Measurements from ENCODE around the gene WNT8B. TPM values are rescaled to one million over a fixed set of nuclear protein-coding genes. Genes with fewer than 3 reads are reported as not detected.

Gene WNT8B
- total RNA-seq, 2 experiments from 2014 or later: 0.41 TPM; not detected in 1

- Mint-ChIP-seq H3K27me3 (peaks cover 14% of the 10 kb centered on the region), H3K4me1 (no peaks in the 10 kb centered on the region), H3K27ac (no peak overlapping the region), H3K36me3 (no peaks in the 10 kb centered on the region), H3K9me3 (ENCODE audit: low read depth) (no peaks in the 10 kb centered on the region), H3K4me3 (no peak overlapping the region)
- DNase-seq (no peak), ATAC-seq (no peak)
- CTCF ChIA-PET: interaction anchor here (1.0 to 1.4 kb wide), 3 partner anchors 13 to 40 kb away, joined by 3 read pairs; no protein-coding TSS in a partner anchor
These were observed 6.2 kb downstream of the WNT8B start for GRCh38 chr10:100468978-100469377.

- H3K4me1 Mint-ChIP-seq: no peaks in the 10 kb centered on the region
- DNase-seq: no peak
- no peaks in the 10 kb centered on the region for H3K9me3 Mint-ChIP-seq (ENCODE audit: low read depth)
- H3K4me3 Mint-ChIP-seq: no peak overlapping the region
- H3K27ac Mint-ChIP-seq: no peak overlapping the region
- peaks cover 14% of the 10 kb centered on the region for H3K27me3 Mint-ChIP-seq
- ATAC-seq: no peak
- H3K36me3 Mint-ChIP-seq: no peaks in the 10 kb centered on the region
- CTCF ChIA-PET: interaction anchor here (1.1 kb wide), 1 partner anchor 12 kb away, joined by 3 read pairs; no protein-coding TSS in a partner anchor
These were observed 6.9 kb downstream of the WNT8B start for GRCh38 chr10:100469756-100470155.

GRCh38 chr10:100470367-100470766, 7.6 kb downstream of the WNT8B start:
- no peaks in the 10 kb centered on the region for H3K36me3 Mint-ChIP-seq
- CTCF ChIA-PET: interaction anchor here (1.1 kb wide), 1 partner anchor 12 kb away, joined by 3 read pairs; no protein-coding TSS in a partner anchor
- DNase-seq: no peak
- peaks cover 14% of the 10 kb centered on the region for H3K27me3 Mint-ChIP-seq
- ATAC-seq: no peak
- H3K4me3 Mint-ChIP-seq: no peak overlapping the region
- H3K4me1 Mint-ChIP-seq: no peaks in the 10 kb centered on the region
- no peaks in the 10 kb centered on the region for H3K9me3 Mint-ChIP-seq (ENCODE audit: low read depth)
- H3K27ac Mint-ChIP-seq: no peak overlapping the region

- DNase-seq (no peak), ATAC-seq (no peak)
- peaks cover 1% of the 10 kb centered on the region for H3K36me3 Mint-ChIP-seq
- peaks cover 29% of the 10 kb centered on the region for H3K27me3 Mint-ChIP-seq
- no peaks in the 10 kb centered on the region for H3K9me3 Mint-ChIP-seq (ENCODE audit: low read depth)
- CTCF ChIA-PET: no interaction called here
- H3K27ac Mint-ChIP-seq: no peak overlapping the region
- peaks cover 14% of the 10 kb centered on the region for H3K4me1 Mint-ChIP-seq
- no peak overlapping the region for H3K4me3 Mint-ChIP-seq
These were observed 15.2 kb downstream of the WNT8B start for GRCh38 chr10:100477970-100478369.

- Mint-ChIP-seq H3K27me3 (peaks cover 29% of the 10 kb centered on the region), H3K9me3 (ENCODE audit: low read depth) (no peaks in the 10 kb centered on the region), H3K36me3 (peaks cover 1% of the 10 kb centered on the region), H3K27ac (no peak overlapping the region), H3K4me3 (no peak overlapping the region), H3K4me1 (peaks cover 22% of the 10 kb centered on the region)
- ATAC-seq (no peak), DNase-seq (no peak)
- CTCF ChIA-PET: interaction anchor here (10.3 kb wide), 1 partner anchor 34 kb away, joined by 363 read pairs; the partner anchor contains the start of gene SEC31B
These were observed 16.2 kb downstream of the WNT8B start for GRCh38 chr10:100479037-100479436.

- H3K27me3 Mint-ChIP-seq: peaks cover 29% of the 10 kb centered on the region
These were observed 17.2 kb downstream of the WNT8B start for GRCh38 chr10:100480002-100480401.

GRCh38 chr10:100481462-100482081, 18.8 kb downstream of the WNT8B start:
- CTCF ChIA-PET: interaction anchor here (0.6 to 10.3 kb wide), 24 partner anchors 8 to 149 kb away, joined by 3 to 363 read pairs (median 6); partner anchors contain the start of genes HIF1AN and SEC31B
- no peaks in the 10 kb centered on the region for H3K9me3 Mint-ChIP-seq (ENCODE audit: low read depth)
- H3K4me3 Mint-ChIP-seq: peak overlapping the region; percentile 74
- peak; percentile 94 for DNase-seq
- peaks cover 22% of the 10 kb centered on the region for H3K4me1 Mint-ChIP-seq
- H3K27ac Mint-ChIP-seq: no peak overlapping the region
- H3K27me3 Mint-ChIP-seq: peaks cover 29% of the 10 kb centered on the region
- peaks cover 1% of the 10 kb centered on the region for H3K36me3 Mint-ChIP-seq
- ATAC-seq: peak; percentile 94

More at GRCh38 chr10:100480002-100480401, 17.2 kb downstream of the WNT8B start:
- Mint-ChIP-seq H3K36me3 (peaks cover 1% of the 10 kb centered on the region), H3K9me3 (ENCODE audit: low read depth) (no peaks in the 10 kb centered on the region), H3K27ac (no peak overlapping the region), H3K4me1 (peaks cover 22% of the 10 kb centered on the region), H3K4me3 (no peak overlapping the region)
- CTCF ChIA-PET: interaction anchor here (3.4 to 10.3 kb wide), 3 partner anchors 17 to 46 kb away, joined by 33 to 363 read pairs (median 179); partner anchors contain the start of gene SEC31B
- no peak for ATAC-seq
- no peak for DNase-seq

- H3K27me3 Mint-ChIP-seq: peaks cover 29% of the 10 kb centered on the region
- peaks cover 5% of the 10 kb centered on the region for H3K36me3 Mint-ChIP-seq
- peak; percentile 79 for DNase-seq
- H3K27ac Mint-ChIP-seq: peak overlapping the region; percentile 52
- CTCF ChIA-PET: interaction anchor here (0.6 to 10.3 kb wide), 31 partner anchors 9 to 202 kb away, joined by 3 to 363 read pairs (median 4); partner anchors contain the start of genes HIF1AN, SCD and SEC31B
- H3K9me3 Mint-ChIP-seq (ENCODE audit: low read depth): no peaks in the 10 kb centered on the region
- peak overlapping the region; percentile 74 for H3K4me3 Mint-ChIP-seq
- H3K4me1 Mint-ChIP-seq: peaks cover 22% of the 10 kb centered on the region
- peak; percentile 76 for ATAC-seq
These were observed 19.5 kb downstream of the WNT8B start for GRCh38 chr10:100482181-100482833.

GRCh38 chr10:100482834-100483185, 20.0 kb downstream of the WNT8B start:
- Mint-ChIP-seq H3K4me1 (peaks cover 22% of the 10 kb centered on the region), H3K36me3 (peaks cover 6% of the 10 kb centered on the region), H3K27ac (no peak overlapping the region), H3K27me3 (peaks cover 29% of the 10 kb centered on the region), H3K9me3 (ENCODE audit: low read depth) (no peaks in the 10 kb centered on the region), H3K4me3 (peak overlapping the region; percentile 74)
- CTCF ChIA-PET: interaction anchor here (0.8 to 10.3 kb wide), 26 partner anchors 9 to 202 kb away, joined by 3 to 363 read pairs (median 6); partner anchors contain the start of genes HIF1AN, SCD and SEC31B
- ATAC-seq: no peak
- DNase-seq: no peak

- DNase-seq (no peak), ATAC-seq (no peak)
- CTCF ChIA-PET: interaction anchor here (1.1 to 10.3 kb wide), 4 partner anchors 13 to 157 kb away, joined by 3 to 363 read pairs (median 92); partner anchors contain the start of gene SEC31B
- H3K9me3 Mint-ChIP-seq (ENCODE audit: low read depth): no peaks in the 10 kb centered on the region
- H3K4me3 Mint-ChIP-seq: no peak overlapping the region
- peaks cover 19% of the 10 kb centered on the region for H3K27me3 Mint-ChIP-seq
- no peak overlapping the region for H3K27ac Mint-ChIP-seq
- peaks cover 9% of the 10 kb centered on the region for H3K36me3 Mint-ChIP-seq
- peaks cover 22% of the 10 kb centered on the region for H3K4me1 Mint-ChIP-seq
These were observed 21.3 kb downstream of the WNT8B start for GRCh38 chr10:100483876-100484666.

- no peak for DNase-seq
- H3K4me1 Mint-ChIP-seq: peaks cover 22% of the 10 kb centered on the region
- CTCF ChIA-PET: interaction anchor here (10.0 to 10.3 kb wide), 2 partner anchors 11 to 27 kb away, joined by 179 to 363 read pairs; partner anchors contain the start of gene SEC31B
- peaks cover 8% of the 10 kb centered on the region for H3K27me3 Mint-ChIP-seq
- H3K9me3 Mint-ChIP-seq (ENCODE audit: low read depth): no peaks in the 10 kb centered on the region
- H3K36me3 Mint-ChIP-seq: peaks cover 18% of the 10 kb centered on the region
- no peak overlapping the region for H3K4me3 Mint-ChIP-seq
- H3K27ac Mint-ChIP-seq: no peak overlapping the region
- ATAC-seq: no peak
These were observed 22.6 kb downstream of the WNT8B start for GRCh38 chr10:100485366-100485765.

GRCh38 chr10:100485801-100486495, 23.1 kb downstream of the WNT8B start:
- Mint-ChIP-seq H3K4me3 (no peak overlapping the region), H3K4me1 (peaks cover 22% of the 10 kb centered on the region), H3K27me3 (peaks cover 4% of the 10 kb centered on the region), H3K9me3 (ENCODE audit: low read depth) (no peaks in the 10 kb centered on the region), H3K27ac (no peak overlapping the region), H3K36me3 (peaks cover 21% of the 10 kb centered on the region)
- CTCF ChIA-PET: interaction anchor here (10.0 to 10.3 kb wide), 2 partner anchors 11 to 27 kb away, joined by 179 to 363 read pairs; partner anchors contain the start of gene SEC31B
- no peak for DNase-seq
- no peak for ATAC-seq

Measured in activated CD8-positive, alpha-beta memory T cell treated with anti-CD3 and anti-CD28 coated beads, Interleukin-2, amount 10 ng/mL, durations not matched to agents 7 days and 5 days (primary cell).